ENCODE measurements around the gene SOCS6.

DNA sequence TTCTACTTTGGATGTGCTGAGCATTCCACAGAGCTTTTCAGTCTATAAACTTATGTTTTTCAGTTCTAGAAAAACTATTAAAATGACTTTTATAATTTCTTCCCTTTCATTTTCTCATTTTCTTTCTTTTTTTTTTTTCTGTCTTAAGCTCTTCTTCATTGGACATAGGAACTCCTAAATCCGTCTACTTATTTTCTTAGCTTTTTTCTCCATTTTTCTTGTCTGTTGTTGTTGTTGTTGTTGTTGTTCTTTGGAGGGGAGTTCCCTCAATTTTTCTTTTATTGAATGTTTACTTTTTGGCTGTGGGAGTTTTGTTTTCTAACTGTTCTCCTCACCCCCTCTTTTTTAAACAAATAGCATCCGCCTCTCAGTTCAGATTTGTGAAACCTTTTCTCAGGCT is 7.9 kb downstream of the SOCS6 start:
- TF ChIP-seq EP300 (IDR thresholded peaks at IDR 0.05; ENCODE audit: borderline replicate concordance) (no peak), CREB1 (IDR thresholded peaks at IDR 0.05; ENCODE audit: low read depth) (no peak), YY1 (IDR thresholded peaks at IDR 0.05; ENCODE audit: low read depth) (no peak), ZBTB7A (IDR thresholded peaks at IDR 0.05; ENCODE audit: low read depth) (no peak), RAD21 (IDR thresholded peaks at IDR 0.05; ENCODE audit: low read depth) (no peak), CEBPB (IDR thresholded peaks at IDR 0.05) (no peak), TAF1 (IDR thresholded peaks at IDR 0.05; ENCODE audit: low read depth) (no peak), TCF12 (IDR thresholded peaks at IDR 0.05; ENCODE audit: low read depth) (no peak), TEAD4 (IDR thresholded peaks at IDR 0.05) (no peak), NFIC (IDR thresholded peaks at IDR 0.05) (no peak), EGR1 (IDR thresholded peaks at IDR 0.05) (no peak)
- TF ChIP-seq, protein P1, sequence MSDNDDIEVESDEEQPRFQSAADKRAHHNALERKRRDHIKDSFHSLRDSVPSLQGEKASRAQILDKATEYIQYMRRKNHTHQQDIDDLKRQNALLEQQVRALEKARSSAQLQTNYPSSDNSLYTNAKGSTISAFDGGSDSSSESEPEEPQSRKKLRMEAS (IDR thresholded peaks at IDR 0.05): no peak
- TF ChIP-seq, protein P2, sequence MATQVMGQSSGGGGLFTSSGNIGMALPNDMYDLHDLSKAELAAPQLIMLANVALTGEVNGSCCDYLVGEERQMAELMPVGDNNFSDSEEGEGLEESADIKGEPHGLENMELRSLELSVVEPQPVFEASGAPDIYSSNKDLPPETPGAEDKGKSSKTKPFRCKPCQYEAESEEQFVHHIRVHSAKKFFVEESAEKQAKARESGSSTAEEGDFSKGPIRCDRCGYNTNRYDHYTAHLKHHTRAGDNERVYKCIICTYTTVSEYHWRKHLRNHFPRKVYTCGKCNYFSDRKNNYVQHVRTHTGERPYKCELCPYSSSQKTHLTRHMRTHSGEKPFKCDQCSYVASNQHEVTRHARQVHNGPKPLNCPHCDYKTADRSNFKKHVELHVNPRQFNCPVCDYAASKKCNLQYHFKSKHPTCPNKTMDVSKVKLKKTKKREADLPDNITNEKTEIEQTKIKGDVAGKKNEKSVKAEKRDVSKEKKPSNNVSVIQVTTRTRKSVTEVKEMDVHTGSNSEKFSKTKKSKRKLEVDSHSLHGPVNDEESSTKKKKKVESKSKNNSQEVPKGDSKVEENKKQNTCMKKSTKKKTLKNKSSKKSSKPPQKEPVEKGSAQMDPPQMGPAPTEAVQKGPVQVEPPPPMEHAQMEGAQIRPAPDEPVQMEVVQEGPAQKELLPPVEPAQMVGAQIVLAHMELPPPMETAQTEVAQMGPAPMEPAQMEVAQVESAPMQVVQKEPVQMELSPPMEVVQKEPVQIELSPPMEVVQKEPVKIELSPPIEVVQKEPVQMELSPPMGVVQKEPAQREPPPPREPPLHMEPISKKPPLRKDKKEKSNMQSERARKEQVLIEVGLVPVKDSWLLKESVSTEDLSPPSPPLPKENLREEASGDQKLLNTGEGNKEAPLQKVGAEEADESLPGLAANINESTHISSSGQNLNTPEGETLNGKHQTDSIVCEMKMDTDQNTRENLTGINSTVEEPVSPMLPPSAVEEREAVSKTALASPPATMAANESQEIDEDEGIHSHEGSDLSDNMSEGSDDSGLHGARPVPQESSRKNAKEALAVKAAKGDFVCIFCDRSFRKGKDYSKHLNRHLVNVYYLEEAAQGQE (IDR thresholded peaks at IDR 0.05; ENCODE audit: low read depth): no peak
- TF ChIP-seq, protein P3, sequence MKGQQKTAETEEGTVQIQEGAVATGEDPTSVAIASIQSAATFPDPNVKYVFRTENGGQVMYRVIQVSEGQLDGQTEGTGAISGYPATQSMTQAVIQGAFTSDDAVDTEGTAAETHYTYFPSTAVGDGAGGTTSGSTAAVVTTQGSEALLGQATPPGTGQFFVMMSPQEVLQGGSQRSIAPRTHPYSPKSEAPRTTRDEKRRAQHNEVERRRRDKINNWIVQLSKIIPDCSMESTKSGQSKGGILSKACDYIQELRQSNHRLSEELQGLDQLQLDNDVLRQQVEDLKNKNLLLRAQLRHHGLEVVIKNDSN (IDR thresholded peaks at IDR 0.05): no peak

Measured in Ishikawa (cell line).